WI38 (cell line): ENCODE results near the gene DIP2B.
"Not testable (repeated sequence)": the region's sequence is repeated elsewhere in the genome, so short reads cannot be mapped to it uniquely, and the experiment has no call there.

Experiments used
- H3K4me3 ChIP-seq: 2 replicates; pipeline ENCODE4 v1.5.1; 2011; ENCODE audit warnings: low read depth, mild to moderate bottlenecking, control low read depth, low read length
- CTCF ChIP-seq: IDR thresholded peaks from 2 replicates; pipeline ENCODE4 v1.5.1; 2012; ENCODE audit warnings: low read depth, mild to moderate bottlenecking, control low read depth, low read length

The DIP2B gene

GRCh38 chr12:50504798-50505674 lies at the start of gene DIP2B:
Gene DIP2B (plus strand): TSS chr12:50504985. CDS start chr12:50505141, 156 bp downstream.
- peak; percentile 67 for TF ChIP-seq CTCF

GRCh38 chr12:50458606-50459005 lies 46.2 kb upstream of the DIP2B start:
- H3K4me3 ChIP-seq = no peak overlapping the region
- no peak for TF ChIP-seq CTCF

More at GRCh38 chr12:50504798-50505674, at the start of gene DIP2B:
- H3K4me3 ChIP-seq = peak within 1 kb of the TSS; percentile 92

- H3K4me3 ChIP-seq = no peak overlapping the region
- TF ChIP-seq CTCF = no peak
These were observed 37.3 kb upstream of the DIP2B start for GRCh38 chr12:50467439-50467838.

GRCh38 chr12:50477241-50477832 lies 27.4 kb upstream of the DIP2B start:
- H3K4me3 ChIP-seq = no peak overlapping the region
- TF ChIP-seq CTCF = no peak

- no peak overlapping the region for H3K4me3 ChIP-seq
- TF ChIP-seq CTCF = no peak
These were observed 22.2 kb upstream of the DIP2B start for GRCh38 chr12:50482571-50482970.

GRCh38 chr12:50483488-50483887 lies 21.3 kb upstream of the DIP2B start:
- TF ChIP-seq CTCF = no peak
- no peak overlapping the region for H3K4me3 ChIP-seq

GRCh38 chr12:50488801-50489200 lies 16.0 kb upstream of the DIP2B start:
- no peak for TF ChIP-seq CTCF
- H3K4me3 ChIP-seq = no peak overlapping the region

- H3K4me3 ChIP-seq = not testable (repeated sequence)
These were observed 6.7 kb upstream of the DIP2B start for GRCh38 chr12:50498119-50498518.
